Breast epithelium (tissue), 3 donors: Measurements from ENCODE around the gene RXRB.

Experiments
- POLR2A ChIP-seq: fragments of 450-650 bp; IDR thresholded peaks from one replicate; pipeline ENCODE4 v1.6.1; 2016; ENCODE audit warnings: antibody characterized with exemption, mild to moderate bottlenecking, moderate library complexity
- POLR2AphosphoS5 ChIP-seq, 3 donors: sonication (generic); formaldehyde crosslinking; IDR thresholded peaks; one replicate each; pipeline ENCODE4 v1.6.1; 2017; ENCODE audit warnings: antibody characterized with exemption in 3 of 3

- no peak for TF ChIP-seq POLR2AphosphoS5 (IDR thresholded peaks at IDR 0.05)
- no peak for TF ChIP-seq POLR2A
These were observed 7.2 kb upstream of the RXRB start for GRCh38 chr6:33207552-33208090.
